Frontal cortex (tissue), 4 donors: Measurements from ENCODE around the gene PSMA5. TPM values are rescaled to one million over a fixed set of nuclear protein-coding genes. Genes with fewer than 3 reads are reported as not detected.
"Not testable (repeated sequence)": the region's sequence is repeated elsewhere in the genome, so short reads cannot be mapped to it uniquely, and the experiment has no call there.

Source experiments
- DNase-seq, 2 donors: peaks; one replicate each; pipeline ENCODE4 v3.0.0; 2012; ENCODE audit warnings: low spot score in 2 of 2
- FAIRE-seq: peaks from 2 replicates; lab custom pipeline; 2012; peaks lifted over from hg19 to GRCh38; lab: Jason Lieb, UNC
- total RNA-seq: library from RNA; depleted of rRNA; stranded (reverse); fragments of >200 nt; gene quantifications from one replicate; pipeline ENCODE4 v1.2.3, GENCODE V29; 2014
- donor health status: control.
- donor health status: control.
- donor health status: control.

Gene PSMA5
- total RNA-seq, 1 donor from 2014 or later: 35.1 TPM

- DNase-seq (no peak), FAIRE-seq (no peak)
Measured at GRCh38 chr1:109434484-109434883, 8.2 kb upstream of the PSMA5 start.

- FAIRE-seq (no peak), DNase-seq (no peak)
Measured at GRCh38 chr1:109433322-109433721, 7.1 kb upstream of the PSMA5 start.

GRCh38 chr1:109432336-109432735, 6.1 kb upstream of the PSMA5 start:
- DNase-seq: no peak
- FAIRE-seq: no peak

GRCh38 chr1:109427171-109427467, 871 bp upstream of the PSMA5 start:
- no peak for FAIRE-seq
- DNase-seq: no peak

- no peak for FAIRE-seq
- DNase-seq: peak in 1 of 2 donors; percentile 22
Measured at GRCh38 chr1:109425391-109426280, 612 bp downstream of the PSMA5 start.

GRCh38 chr1:109423498-109423897, 2.8 kb downstream of the PSMA5 start:
- no peak for FAIRE-seq

GRCh38 chr1:109412551-109412950, 13.7 kb downstream of the PSMA5 start:
- FAIRE-seq (no peak), DNase-seq (no peak)

More at GRCh38 chr1:109423498-109423897, 2.8 kb downstream of the PSMA5 start:
- no peak for DNase-seq

- FAIRE-seq (no peak), DNase-seq (no peak)
Measured at GRCh38 chr1:109404838-109405237, 21.4 kb downstream of the PSMA5 start.

GRCh38 chr1:109402025-109402424, 24.2 kb downstream of the PSMA5 start:
- DNase-seq: no peak
- no peak for FAIRE-seq

GRCh38 chr1:109400035-109400655, 26.1 kb downstream of the PSMA5 start:
- DNase-seq (no peak), FAIRE-seq (no peak)

GRCh38 chr1:109399326-109399957, 26.8 kb downstream of the PSMA5 start:
- FAIRE-seq (peak; percentile 99), DNase-seq (peak; percentile 44 to 51)

- no peak for DNase-seq
- no peak for FAIRE-seq
Measured at GRCh38 chr1:109398343-109399225, 27.7 kb downstream of the PSMA5 start.

- no peak for FAIRE-seq
- peak; percentile 82 to 84 for DNase-seq
Measured at GRCh38 chr1:109397581-109398342, 28.5 kb downstream of the PSMA5 start, which contains the start of gene SORT1. SORT1 (minus strand) TSS chr1:109397918; CDS start chr1:109397892, 26 bp downstream.

GRCh38 chr1:109396871-109397580, 29.2 kb downstream of the PSMA5 start:
- DNase-seq (no peak), FAIRE-seq (no peak)

GRCh38 chr1:109396513-109396839, 29.8 kb downstream of the PSMA5 start:
- no peak for FAIRE-seq
- no peak for DNase-seq

GRCh38 chr1:109395602-109396512, 30.4 kb downstream of the PSMA5 start:
- no peak for FAIRE-seq
- DNase-seq: no peak

- not testable (repeated sequence) for DNase-seq, FAIRE-seq
Measured at GRCh38 chr1:109395282-109395599, 31.0 kb downstream of the PSMA5 start.
